ENCODE results near the gene SETBP1. TPM values are rescaled to one million over a fixed set of nuclear protein-coding genes. Genes with fewer than 3 reads are reported as not detected.

SETBP1 gene
- total RNA-seq, 1 experiment from 2014 or later = 9.6 TPM

- TF ChIP-seq, protein P1, sequence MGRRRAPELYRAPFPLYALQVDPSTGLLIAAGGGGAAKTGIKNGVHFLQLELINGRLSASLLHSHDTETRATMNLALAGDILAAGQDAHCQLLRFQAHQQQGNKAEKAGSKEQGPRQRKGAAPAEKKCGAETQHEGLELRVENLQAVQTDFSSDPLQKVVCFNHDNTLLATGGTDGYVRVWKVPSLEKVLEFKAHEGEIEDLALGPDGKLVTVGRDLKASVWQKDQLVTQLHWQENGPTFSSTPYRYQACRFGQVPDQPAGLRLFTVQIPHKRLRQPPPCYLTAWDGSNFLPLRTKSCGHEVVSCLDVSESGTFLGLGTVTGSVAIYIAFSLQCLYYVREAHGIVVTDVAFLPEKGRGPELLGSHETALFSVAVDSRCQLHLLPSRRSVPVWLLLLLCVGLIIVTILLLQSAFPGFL (CRISPR knock-in tag; IDR thresholded peaks at IDR 0.05; ENCODE audit: borderline replicate concordance) = no peak
- TF ChIP-seq USF2 (CRISPR knock-in tag; IDR thresholded peaks at IDR 0.05) (no peak), ZNF281 (CRISPR knock-in tag; IDR thresholded peaks at IDR 0.05) (no peak), KAT7 (CRISPR knock-in tag; IDR thresholded peaks at IDR 0.05; ENCODE audit: borderline replicate concordance) (no peak)
These were observed 237.4 kb downstream of the SETBP1 start (continued) for GRCh38 chr18:44918142-44918476.

GRCh38 chr18:44920441-44920840 is 239.8 kb downstream of the SETBP1 start:
- Mint-ChIP-seq H3K36me3 (no peaks in the 10 kb centered on the region), H3K9me3 (no peaks in the 10 kb centered on the region), H3K4me3 (no peak overlapping the region), H3K27me3 (ENCODE audit: low read depth) (no peaks in the 10 kb centered on the region), H3K4me1 (peaks cover 12% of the 10 kb centered on the region), H3K27ac (no peak overlapping the region)
- ATAC-seq (no peak), DNase-seq (ENCODE audit: low spot score) (no peak)
- POLR2A ChIA-PET = no interaction called here
- TF ChIP-seq FOXJ3 (CRISPR knock-in tag; IDR thresholded peaks at IDR 0.05; ENCODE audit: borderline replicate concordance) = no peak
- TF ChIP-seq, protein P2, sequence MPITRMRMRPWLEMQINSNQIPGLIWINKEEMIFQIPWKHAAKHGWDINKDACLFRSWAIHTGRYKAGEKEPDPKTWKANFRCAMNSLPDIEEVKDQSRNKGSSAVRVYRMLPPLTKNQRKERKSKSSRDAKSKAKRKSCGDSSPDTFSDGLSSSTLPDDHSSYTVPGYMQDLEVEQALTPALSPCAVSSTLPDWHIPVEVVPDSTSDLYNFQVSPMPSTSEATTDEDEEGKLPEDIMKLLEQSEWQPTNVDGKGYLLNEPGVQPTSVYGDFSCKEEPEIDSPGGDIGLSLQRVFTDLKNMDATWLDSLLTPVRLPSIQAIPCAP (CRISPR knock-in tag; IDR thresholded peaks at IDR 0.05) = no peak
- no peak for TF ChIP-seq KAT7 (CRISPR knock-in tag; IDR thresholded peaks at IDR 0.05; ENCODE audit: borderline replicate concordance)
- no peak for TF ChIP-seq ZNF317 (CRISPR knock-in tag; IDR thresholded peaks at IDR 0.05; ENCODE audit: borderline replicate concordance, low read depth)
- no peak for TF ChIP-seq NFYB (CRISPR knock-in tag; conservative IDR thresholded peaks at IDR 0.05; ENCODE audit: low read depth)
- no peak for TF ChIP-seq ESRRA (CRISPR knock-in tag; IDR thresholded peaks at IDR 0.05; ENCODE audit: borderline replicate concordance)
- TF ChIP-seq ATF1 (CRISPR knock-in tag; IDR thresholded peaks at IDR 0.05) = no peak
- TF ChIP-seq E2F4 (CRISPR knock-in tag; IDR thresholded peaks at IDR 0.05; ENCODE audit: borderline replicate concordance, low read depth) = no peak
- TF ChIP-seq JUN (CRISPR knock-in tag; IDR thresholded peaks at IDR 0.05) = no peak
- TF ChIP-seq ATF6 (CRISPR knock-in tag; IDR thresholded peaks at IDR 0.05) = no peak
- CTCF ChIA-PET = no interaction called here

DNA sequence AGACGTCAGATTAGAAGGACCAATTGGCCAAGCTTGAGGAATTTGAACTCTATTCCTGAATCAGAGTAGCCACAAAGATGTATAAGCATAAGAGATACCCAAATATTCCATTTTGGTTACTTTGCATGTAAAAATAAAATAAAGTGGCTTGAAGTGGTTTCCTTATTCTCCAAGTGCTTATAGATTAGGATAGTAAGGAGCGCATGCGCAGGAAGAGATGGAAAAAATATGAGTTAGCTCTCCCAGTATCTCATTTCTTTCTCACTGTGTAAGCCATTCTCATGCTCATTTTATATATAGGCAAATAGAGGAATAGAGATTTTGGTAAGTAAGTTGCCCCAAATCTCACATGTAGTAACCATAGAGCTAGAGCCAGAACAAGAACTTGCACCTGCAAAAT is 241.3 kb downstream of the SETBP1 start:
- ATAC-seq (no peak), DNase-seq (ENCODE audit: low spot score) (no peak)
- H3K27me3 Mint-ChIP-seq (ENCODE audit: low read depth) = no peaks in the 10 kb centered on the region
- no peaks in the 10 kb centered on the region for H3K36me3 Mint-ChIP-seq
- peaks cover 12% of the 10 kb centered on the region for H3K4me1 Mint-ChIP-seq
- CTCF ChIA-PET = no interaction called here
- POLR2A ChIA-PET = no interaction called here
- H3K9me3 Mint-ChIP-seq = no peaks in the 10 kb centered on the region
- no peak overlapping the region for H3K4me3 Mint-ChIP-seq
- H3K27ac Mint-ChIP-seq = no peak overlapping the region
- no peak for TF ChIP-seq HMGXB4 (CRISPR knock-in tag; IDR thresholded peaks at IDR 0.05)
- TF ChIP-seq CREM (CRISPR knock-in tag; IDR thresholded peaks at IDR 0.05) = no peak
- no peak for TF ChIP-seq ZNF121 (CRISPR knock-in tag; IDR thresholded peaks at IDR 0.05)
- TF ChIP-seq, protein P1 (CRISPR knock-in tag; IDR thresholded peaks at IDR 0.05; ENCODE audit: borderline replicate concordance) = no peak
- TF ChIP-seq E2F5 (CRISPR knock-in tag; IDR thresholded peaks at IDR 0.05) = no peak
- TF ChIP-seq MLX (CRISPR knock-in tag; IDR thresholded peaks at IDR 0.05) = no peak
- TF ChIP-seq TCF7 (CRISPR knock-in tag; IDR thresholded peaks at IDR 0.05; ENCODE audit: low read depth) = no peak
